Tibial nerve (tissue), 4 donors: ENCODE measurements around the gene SHB.
A peak's percentile ranks its signal among the peaks of the same experiment; 100 is the strongest.

Experiments used
- EP300 ChIP-seq, 2 donors: sonication (generic); formaldehyde crosslinking; IDR thresholded peaks; one replicate each; pipeline ENCODE4 v1.6.1; 2017; ENCODE audit warnings: antibody characterized with exemption in 2 of 2, mild to moderate bottlenecking in 1 of 2
- TF ChIP-seq, protein P1 (sequence below), 5 experiments: fragments of 200-600 bp in 3 of 5; fragments of 450-650 bp in 2 of 5; sonication (generic) in 3 of 5; IDR thresholded peaks; one replicate each; pipeline ENCODE4 v1.5.1; 2016 to 2019; ENCODE audit warnings: antibody characterized with exemption in 5 of 5, mild to moderate bottlenecking in 3 of 5, moderate library complexity in 2 of 5

DNA sequence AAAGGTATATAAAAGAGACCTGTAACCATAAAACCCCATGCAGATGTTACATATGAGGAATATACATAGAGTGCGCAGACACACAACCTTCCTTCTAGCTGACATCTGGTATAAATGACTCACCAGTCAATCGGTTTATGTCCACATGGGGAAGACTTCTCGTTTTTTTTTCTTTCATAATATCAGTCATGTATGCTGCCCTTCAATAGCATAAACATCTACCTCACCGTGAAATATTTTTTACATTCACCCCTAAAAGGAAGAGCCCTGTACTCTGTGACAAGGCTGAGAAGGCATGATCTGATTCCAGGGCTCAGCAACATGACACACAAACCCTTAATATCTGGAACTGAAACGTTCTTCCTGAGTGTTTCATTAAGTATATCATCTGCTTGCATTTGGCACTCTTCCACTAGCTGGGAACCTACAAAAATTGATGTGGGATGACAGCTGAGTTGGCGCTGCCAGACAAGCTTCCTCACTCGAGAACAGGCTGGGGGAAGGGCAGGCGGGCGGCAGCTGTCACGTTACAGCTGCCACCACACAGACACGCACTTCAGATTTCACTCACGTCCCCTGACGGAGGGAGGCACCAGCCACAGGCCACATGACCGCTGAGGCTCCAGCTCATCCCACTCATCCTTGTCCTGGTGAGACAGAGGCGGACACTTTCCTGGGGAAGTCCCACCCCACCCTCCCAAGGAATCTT lies 74.2 kb downstream of the SHB start:
- peak; percentile 63 to 71 for TF ChIP-seq EP300 (IDR thresholded peaks at IDR 0.05)
- TF ChIP-seq, protein P1, sequence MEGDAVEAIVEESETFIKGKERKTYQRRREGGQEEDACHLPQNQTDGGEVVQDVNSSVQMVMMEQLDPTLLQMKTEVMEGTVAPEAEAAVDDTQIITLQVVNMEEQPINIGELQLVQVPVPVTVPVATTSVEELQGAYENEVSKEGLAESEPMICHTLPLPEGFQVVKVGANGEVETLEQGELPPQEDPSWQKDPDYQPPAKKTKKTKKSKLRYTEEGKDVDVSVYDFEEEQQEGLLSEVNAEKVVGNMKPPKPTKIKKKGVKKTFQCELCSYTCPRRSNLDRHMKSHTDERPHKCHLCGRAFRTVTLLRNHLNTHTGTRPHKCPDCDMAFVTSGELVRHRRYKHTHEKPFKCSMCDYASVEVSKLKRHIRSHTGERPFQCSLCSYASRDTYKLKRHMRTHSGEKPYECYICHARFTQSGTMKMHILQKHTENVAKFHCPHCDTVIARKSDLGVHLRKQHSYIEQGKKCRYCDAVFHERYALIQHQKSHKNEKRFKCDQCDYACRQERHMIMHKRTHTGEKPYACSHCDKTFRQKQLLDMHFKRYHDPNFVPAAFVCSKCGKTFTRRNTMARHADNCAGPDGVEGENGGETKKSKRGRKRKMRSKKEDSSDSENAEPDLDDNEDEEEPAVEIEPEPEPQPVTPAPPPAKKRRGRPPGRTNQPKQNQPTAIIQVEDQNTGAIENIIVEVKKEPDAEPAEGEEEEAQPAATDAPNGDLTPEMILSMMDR (IDR thresholded peaks at IDR 0.05), result no peak
